Measurements from ENCODE around the gene NCKIPSD. TPM values are rescaled to one million over a fixed set of nuclear protein-coding genes. Genes with fewer than 3 reads are reported as not detected.

NCKIPSD gene
- total RNA-seq, 4 donors from 2014 or later, result 21.6 to 32.2 (median 31.7) TPM

DNA sequence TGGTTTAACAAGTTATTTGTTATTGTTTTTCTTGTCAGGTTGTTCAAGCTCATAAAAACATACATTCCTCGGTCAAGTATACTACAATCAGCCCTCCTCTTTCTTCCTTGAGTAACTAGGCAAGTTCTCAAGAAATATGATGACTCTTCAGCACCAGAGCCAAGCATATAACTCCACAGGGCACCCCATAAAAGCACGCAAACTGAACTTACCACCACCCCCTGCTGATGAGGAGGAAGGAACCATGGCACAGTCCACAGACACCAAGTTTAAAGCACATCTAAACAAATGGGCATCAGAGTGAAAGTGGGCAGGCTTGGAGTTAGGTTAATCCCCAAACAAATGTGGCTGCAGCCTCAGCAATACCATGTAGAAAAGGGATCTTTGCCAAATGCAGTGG is 26.0 kb upstream of the NCKIPSD start:
- no peak for TF ChIP-seq POLR2A (IDR thresholded peaks at IDR 0.05)
- TF ChIP-seq, protein P1, sequence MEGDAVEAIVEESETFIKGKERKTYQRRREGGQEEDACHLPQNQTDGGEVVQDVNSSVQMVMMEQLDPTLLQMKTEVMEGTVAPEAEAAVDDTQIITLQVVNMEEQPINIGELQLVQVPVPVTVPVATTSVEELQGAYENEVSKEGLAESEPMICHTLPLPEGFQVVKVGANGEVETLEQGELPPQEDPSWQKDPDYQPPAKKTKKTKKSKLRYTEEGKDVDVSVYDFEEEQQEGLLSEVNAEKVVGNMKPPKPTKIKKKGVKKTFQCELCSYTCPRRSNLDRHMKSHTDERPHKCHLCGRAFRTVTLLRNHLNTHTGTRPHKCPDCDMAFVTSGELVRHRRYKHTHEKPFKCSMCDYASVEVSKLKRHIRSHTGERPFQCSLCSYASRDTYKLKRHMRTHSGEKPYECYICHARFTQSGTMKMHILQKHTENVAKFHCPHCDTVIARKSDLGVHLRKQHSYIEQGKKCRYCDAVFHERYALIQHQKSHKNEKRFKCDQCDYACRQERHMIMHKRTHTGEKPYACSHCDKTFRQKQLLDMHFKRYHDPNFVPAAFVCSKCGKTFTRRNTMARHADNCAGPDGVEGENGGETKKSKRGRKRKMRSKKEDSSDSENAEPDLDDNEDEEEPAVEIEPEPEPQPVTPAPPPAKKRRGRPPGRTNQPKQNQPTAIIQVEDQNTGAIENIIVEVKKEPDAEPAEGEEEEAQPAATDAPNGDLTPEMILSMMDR (IDR thresholded peaks at IDR 0.05), result no peak
- H3K27me3 ChIP-seq, result no peaks in the 10 kb centered on the region

DNA sequence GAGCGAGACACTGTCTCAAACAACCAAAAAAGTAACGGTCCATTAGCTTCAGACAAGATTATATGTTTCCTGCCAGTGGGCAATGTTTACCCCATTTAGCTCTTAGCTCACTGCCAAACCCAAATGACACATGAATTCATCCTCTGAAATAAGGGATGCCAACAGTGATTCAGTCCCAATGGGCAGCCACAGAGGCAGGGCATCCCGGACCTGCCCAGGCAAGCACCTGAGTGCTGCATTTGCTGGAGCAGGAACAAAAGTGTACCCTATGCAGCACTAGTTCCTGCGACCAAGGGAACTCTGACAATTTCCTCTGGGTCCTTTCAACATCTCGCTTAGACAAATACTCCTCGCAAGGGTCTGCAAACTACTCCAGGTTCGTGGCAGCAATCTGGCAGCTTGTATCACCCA is 23.3 kb upstream of the NCKIPSD start:
- Histone ChIP-seq H3K36me3 (peaks cover 0 to 6% of the 10 kb centered on the region in 2 donors), H3K4me1 (peaks cover 28 to 39% of the 10 kb centered on the region in 2 donors), H3K4me3 (replicated peaks in 1 of 3) (no peak overlapping the region), H3K27me3 (no peaks in the 10 kb centered on the region), H3K27ac (no peak overlapping the region), H3K9me3 (no peaks in the 10 kb centered on the region)
- TF ChIP-seq, protein P1 (IDR thresholded peaks at IDR 0.05), result no peak
- TF ChIP-seq POLR2A (IDR thresholded peaks at IDR 0.05), result no peak
- intact Hi-C loops (cut with DNase I), result no loop called here
- no peak for DNase-seq
- WGBS, 2 donors, result 73 to 74% methylated on average over 7 of the region's 7 CpGs

More for the DNA sequence above, 26.0 kb upstream of the NCKIPSD start:
- H3K9me3 ChIP-seq, result no peaks in the 10 kb centered on the region
- no peak overlapping the region for H3K4me3 ChIP-seq (replicated peaks in 1 of 3)
- 49 to 59% methylated on average over 2 of the region's 2 CpGs for WGBS, 2 donors
- DNase-seq, result no peak
- intact Hi-C loops (cut with DNase I), result no loop called here
- H3K27ac ChIP-seq, result no peak overlapping the region
- peaks cover 0 to 6% of the 10 kb centered on the region in 2 donors for H3K36me3 ChIP-seq
- peaks cover 41 to 52% of the 10 kb centered on the region in 2 donors for H3K4me1 ChIP-seq

DNA sequence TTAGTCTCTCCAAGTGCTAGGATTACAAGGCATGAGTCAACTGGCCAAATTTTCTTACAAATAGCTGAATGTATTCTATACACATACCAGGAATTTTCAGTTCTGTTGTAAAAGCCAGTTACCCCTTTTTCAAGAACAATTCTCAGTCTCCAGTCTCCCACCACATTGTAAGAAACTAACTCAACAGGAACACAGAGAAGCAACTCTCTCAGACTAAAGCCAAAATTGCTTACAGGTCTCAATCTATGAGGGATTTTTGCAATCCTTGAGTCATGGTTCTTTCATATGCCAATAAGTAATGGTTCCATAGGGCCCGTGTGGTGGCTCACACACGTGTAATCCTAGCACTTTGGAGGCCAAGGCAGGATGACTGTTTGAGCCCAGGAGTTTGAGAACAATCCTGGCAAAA is 22.8 kb upstream of the NCKIPSD start:
- DNase-seq, result no peak
- TF ChIP-seq, protein P1 (IDR thresholded peaks at IDR 0.05), result no peak
- TF ChIP-seq POLR2A (IDR thresholded peaks at IDR 0.05), result no peak
- Histone ChIP-seq H3K36me3 (peaks cover 0 to 6% of the 10 kb centered on the region in 2 donors), H3K27ac (no peak overlapping the region), H3K9me3 (no peaks in the 10 kb centered on the region), H3K4me3 (replicated peaks in 1 of 3) (no peak overlapping the region), H3K27me3 (no peaks in the 10 kb centered on the region), H3K4me1 (peaks cover 32 to 44% of the 10 kb centered on the region in 2 donors)
- intact Hi-C loops (cut with DNase I), result no loop called here
- 60 to 61% methylated on average over 2 of the region's 2 CpGs for WGBS, 2 donors

DNA sequence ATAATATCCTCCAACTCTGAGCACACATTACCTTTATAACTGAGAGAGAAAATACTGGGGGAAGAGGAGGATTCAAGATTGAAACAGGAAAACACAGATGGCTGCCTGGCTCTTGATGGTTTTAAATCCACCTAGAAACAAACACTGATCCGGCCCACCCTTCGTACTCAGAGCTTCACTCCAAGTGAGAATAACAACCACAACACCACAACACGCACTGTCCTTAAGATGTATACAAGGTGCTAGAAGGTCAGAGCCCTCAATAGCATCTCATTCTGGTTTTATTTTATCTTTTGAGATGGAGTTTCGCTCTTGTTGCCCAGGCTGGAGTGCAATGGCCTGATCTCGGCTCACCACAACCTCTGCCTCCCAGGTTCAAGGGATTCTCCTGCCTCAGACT is 21.4 kb upstream of the NCKIPSD start:
- intact Hi-C loops (cut with DNase I), result no loop called here
- H3K36me3 ChIP-seq, result peaks cover 0 to 6% of the 10 kb centered on the region in 2 donors
- H3K4me1 ChIP-seq, result peaks cover 26 to 32% of the 10 kb centered on the region in 2 donors
- no peak overlapping the region for H3K27ac ChIP-seq
- no peak overlapping the region for H3K4me3 ChIP-seq (replicated peaks in 1 of 3)
- no peaks in the 10 kb centered on the region for H3K27me3 ChIP-seq
- no peak for TF ChIP-seq POLR2A (IDR thresholded peaks at IDR 0.05)
- TF ChIP-seq, protein P1 (IDR thresholded peaks at IDR 0.05), result no peak
- no peaks in the 10 kb centered on the region for H3K9me3 ChIP-seq
- WGBS, 2 donors, result 94 to 96% methylated on average over 5 of the region's 5 CpGs
- DNase-seq, result no peak

DNA sequence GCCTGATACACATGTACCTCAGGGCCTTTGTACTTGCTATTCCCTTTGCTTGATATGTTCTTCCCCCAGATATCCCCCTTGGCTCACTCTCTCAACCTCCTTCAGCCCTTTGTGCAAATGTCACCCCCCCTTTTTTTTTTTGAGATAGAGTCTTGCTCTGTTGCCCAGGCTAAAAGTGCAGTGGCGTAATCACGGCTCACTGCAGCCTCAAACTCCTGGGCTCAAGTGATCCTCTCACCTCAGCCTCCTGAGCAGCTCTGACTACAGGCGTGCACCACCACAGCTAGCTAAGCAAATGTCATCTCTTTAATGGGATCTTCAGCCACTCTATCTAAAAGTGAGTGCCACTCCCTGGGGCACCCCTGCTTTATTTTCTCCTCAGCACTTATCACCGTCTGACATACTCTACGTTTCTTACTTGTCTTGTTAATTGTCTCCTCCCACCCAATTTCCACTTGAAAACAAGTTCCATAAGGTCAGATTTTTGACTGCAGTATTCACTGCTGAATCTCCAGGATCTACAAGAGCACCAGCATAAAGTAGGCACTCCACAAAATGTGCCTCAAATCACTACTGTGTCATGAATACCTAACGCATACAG is 16.7 kb upstream of the NCKIPSD start:
- DNase-seq, result no peak
- no peaks in the 10 kb centered on the region for H3K27me3 ChIP-seq
- no peak overlapping the region for H3K27ac ChIP-seq
- H3K36me3 ChIP-seq, result peaks cover 0 to 3% of the 10 kb centered on the region in 2 donors
- H3K4me1 ChIP-seq, result peaks cover 7 to 13% of the 10 kb centered on the region in 2 donors
- no peaks in the 10 kb centered on the region for H3K9me3 ChIP-seq
- 94 to 95% methylated on average over 6 of the region's 6 CpGs for WGBS, 2 donors
- intact Hi-C loops (cut with DNase I), result no loop called here
- no peak overlapping the region for H3K4me3 ChIP-seq (replicated peaks in 1 of 3)
- TF ChIP-seq POLR2A (IDR thresholded peaks at IDR 0.05), result no peak
- TF ChIP-seq, protein P1 (IDR thresholded peaks at IDR 0.05), result no peak

All from thyroid gland (tissue), 4 donors.